ENCODE results near the gene IRAK2. TPM values are rescaled to one million over a fixed set of nuclear protein-coding genes. Genes with fewer than 3 reads are reported as not detected.
"Not testable (repeated sequence)": the region's sequence is repeated elsewhere in the genome, so short reads cannot be mapped to it uniquely, and the experiment has no call there.

IRAK2 gene
- total RNA-seq, 3 donors from 2014 or later (not counting 1 experiment from before 2014, with no cell fraction given): 10.4 to 28.2 (median 10.9) TPM

GRCh38 chr3:10269443-10269842 is 104.7 kb downstream of the IRAK2 start:
- no peaks in the 10 kb centered on the region for H3K27me3 Mint-ChIP-seq (ENCODE audit: low read depth in 2 of 2)
- no peaks in the 10 kb centered on the region for H3K36me3 Mint-ChIP-seq
- no peaks in the 10 kb centered on the region for H3K9me3 Mint-ChIP-seq
- TF ChIP-seq CTCF (IDR thresholded peaks at IDR 0.05): no peak
- ATAC-seq (no peak), DNase-seq (no peak)
- Histone ChIP-seq H3K27ac (ENCODE audit: low read length) (no peak overlapping the region), H3K36me3 (ENCODE audit: control insufficient read depth, insufficient read depth, low read length) (peaks cover 53% of the 10 kb centered on the region), H3K4me3 (ENCODE audit: low read length) (no peak overlapping the region), H3K27me3 (ENCODE audit: control insufficient read depth, insufficient read depth, low read length) (no peaks in the 10 kb centered on the region), H3K4me1 (ENCODE audit: control insufficient read depth, insufficient read depth, low read length) (peaks cover 17% of the 10 kb centered on the region), H3K9me3 (ENCODE audit: control insufficient read depth, insufficient read depth, low read length) (no peaks in the 10 kb centered on the region)
- WGBS (ENCODE audit: insufficient coverage): 97% methylated on average over 5 of the region's 5 CpGs
- intact Hi-C loops (cut with micrococcal nuclease): no loop called here
- H3K4me1 Mint-ChIP-seq: peaks cover 60 to 62% of the 10 kb centered on the region in 2 donors
- H3K27ac Mint-ChIP-seq: peak overlapping the region; percentile 36 to 81
- no peak overlapping the region for H3K4me3 Mint-ChIP-seq

GRCh38 chr3:10272476-10272875 is 107.8 kb downstream of the IRAK2 start:
- peaks cover 18% of the 10 kb centered on the region for H3K4me1 ChIP-seq (ENCODE audit: control insufficient read depth, insufficient read depth, low read length)

GRCh38 chr3:10272977-10273376 is 108.3 kb downstream of the IRAK2 start:
- TF ChIP-seq CTCF (IDR thresholded peaks at IDR 0.05): no peak
- no peak for DNase-seq
- Histone ChIP-seq H3K4me3 (ENCODE audit: low read length) (no peak overlapping the region), H3K36me3 (ENCODE audit: control insufficient read depth, insufficient read depth, low read length) (peaks cover 55% of the 10 kb centered on the region), H3K4me1 (ENCODE audit: control insufficient read depth, insufficient read depth, low read length) (peaks cover 23% of the 10 kb centered on the region), H3K9me3 (ENCODE audit: control insufficient read depth, insufficient read depth, low read length) (no peaks in the 10 kb centered on the region), H3K27ac (ENCODE audit: low read length) (no peak overlapping the region), H3K27me3 (ENCODE audit: control insufficient read depth, insufficient read depth, low read length) (no peaks in the 10 kb centered on the region)
- no peak for ATAC-seq
- Mint-ChIP-seq H3K27ac (peak overlapping the region; percentile 62 to 76), H3K4me3 (peak overlapping the region; percentile 21), H3K36me3 (no peaks in the 10 kb centered on the region), H3K27me3 (ENCODE audit: low read depth in 2 of 2) (no peaks in the 10 kb centered on the region), H3K4me1 (peaks cover 53 to 58% of the 10 kb centered on the region in 2 donors), H3K9me3 (no peaks in the 10 kb centered on the region)
- WGBS (ENCODE audit: insufficient coverage): 89% methylated on average over 2 of the region's 2 CpGs
- intact Hi-C loops (cut with micrococcal nuclease): no loop called here

More at GRCh38 chr3:10272476-10272875, 107.8 kb downstream of the IRAK2 start:
- intact Hi-C loops (cut with micrococcal nuclease); H3K9me3 Mint-ChIP-seq; H3K4me3 ChIP-seq (ENCODE audit: low read length); H3K27me3 ChIP-seq (ENCODE audit: control insufficient read depth, insufficient read depth, low read length); H3K9me3 ChIP-seq (ENCODE audit: control insufficient read depth, insufficient read depth, low read length); ATAC-seq; H3K4me3 Mint-ChIP-seq; DNase-seq; H3K36me3 Mint-ChIP-seq; H3K27me3 Mint-ChIP-seq (ENCODE audit: low read depth in 2 of 2); H3K27ac ChIP-seq (ENCODE audit: low read length): not testable (repeated sequence)
- WGBS (ENCODE audit: insufficient coverage): 98% methylated on average over 11 of the region's 11 CpGs
- Mint-ChIP-seq H3K4me1 (peaks cover 53 to 58% of the 10 kb centered on the region in 2 donors), H3K27ac (peak overlapping the region; percentile 62 to 76)
- peaks cover 56% of the 10 kb centered on the region for H3K36me3 ChIP-seq (ENCODE audit: control insufficient read depth, insufficient read depth, low read length)

- Histone ChIP-seq H3K27ac (ENCODE audit: low read length) (no peak overlapping the region), H3K36me3 (ENCODE audit: control insufficient read depth, insufficient read depth, low read length) (peaks cover 55% of the 10 kb centered on the region), H3K4me3 (ENCODE audit: low read length) (no peak overlapping the region), H3K9me3 (ENCODE audit: control insufficient read depth, insufficient read depth, low read length) (no peaks in the 10 kb centered on the region), H3K4me1 (ENCODE audit: control insufficient read depth, insufficient read depth, low read length) (peaks cover 30% of the 10 kb centered on the region), H3K27me3 (ENCODE audit: control insufficient read depth, insufficient read depth, low read length) (no peaks in the 10 kb centered on the region)
- peaks cover 47 to 52% of the 10 kb centered on the region in 2 donors for H3K4me1 Mint-ChIP-seq
- intact Hi-C loops (cut with micrococcal nuclease): no loop called here
- no peaks in the 10 kb centered on the region for H3K9me3 Mint-ChIP-seq
- H3K27ac Mint-ChIP-seq: peak overlapping the region; percentile 62 to 76
- DNase-seq (no peak), ATAC-seq (no peak)
- H3K27me3 Mint-ChIP-seq (ENCODE audit: low read depth in 2 of 2): no peaks in the 10 kb centered on the region
- TF ChIP-seq CTCF (IDR thresholded peaks at IDR 0.05): no peak
- H3K4me3 Mint-ChIP-seq: peak overlapping the region; percentile 21
- no peaks in the 10 kb centered on the region for H3K36me3 Mint-ChIP-seq
- 33% methylated on average over 1 of the region's 1 CpG for WGBS (ENCODE audit: insufficient coverage)
These were observed 109.1 kb downstream of the IRAK2 start for GRCh38 chr3:10273702-10274305.

All from natural killer cell (primary cell).